NB4 (cell line): ENCODE measurements around the gene GLRX3.

Source experiments
- TF ChIP-seq, protein P1 (sequence below): IDR thresholded peaks from one replicate; pipeline ENCODE4 v1.5.1; 2012; ENCODE audit warnings: low read depth, low read length
- TF ChIP-seq, protein P2 (sequence below): IDR thresholded peaks from 2 replicates; pipeline ENCODE4 v1.6.1; 2011; ENCODE audit warnings: low read depth, low read length

DNA sequence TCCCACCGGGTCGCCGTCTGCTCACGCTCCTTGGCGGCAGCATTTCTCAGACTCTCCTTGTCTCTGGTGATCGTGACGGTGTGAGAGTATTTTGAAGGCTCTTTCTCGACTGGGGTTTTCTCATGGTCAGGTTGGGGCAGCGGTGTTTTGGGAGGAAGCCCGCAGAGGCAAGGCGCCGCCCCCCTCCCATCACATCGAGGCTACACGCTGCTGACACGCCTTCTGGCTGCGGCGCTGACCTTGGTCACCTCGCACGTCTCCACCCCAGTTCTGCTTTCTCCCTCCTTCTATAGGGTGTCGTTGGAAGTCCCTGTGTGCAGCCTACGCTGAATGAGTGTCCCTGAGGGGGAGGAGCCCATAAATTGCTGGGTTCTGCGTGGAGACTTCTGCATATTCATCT, 55.2 kb downstream of the GLRX3 start:
- TF ChIP-seq, protein P1, sequence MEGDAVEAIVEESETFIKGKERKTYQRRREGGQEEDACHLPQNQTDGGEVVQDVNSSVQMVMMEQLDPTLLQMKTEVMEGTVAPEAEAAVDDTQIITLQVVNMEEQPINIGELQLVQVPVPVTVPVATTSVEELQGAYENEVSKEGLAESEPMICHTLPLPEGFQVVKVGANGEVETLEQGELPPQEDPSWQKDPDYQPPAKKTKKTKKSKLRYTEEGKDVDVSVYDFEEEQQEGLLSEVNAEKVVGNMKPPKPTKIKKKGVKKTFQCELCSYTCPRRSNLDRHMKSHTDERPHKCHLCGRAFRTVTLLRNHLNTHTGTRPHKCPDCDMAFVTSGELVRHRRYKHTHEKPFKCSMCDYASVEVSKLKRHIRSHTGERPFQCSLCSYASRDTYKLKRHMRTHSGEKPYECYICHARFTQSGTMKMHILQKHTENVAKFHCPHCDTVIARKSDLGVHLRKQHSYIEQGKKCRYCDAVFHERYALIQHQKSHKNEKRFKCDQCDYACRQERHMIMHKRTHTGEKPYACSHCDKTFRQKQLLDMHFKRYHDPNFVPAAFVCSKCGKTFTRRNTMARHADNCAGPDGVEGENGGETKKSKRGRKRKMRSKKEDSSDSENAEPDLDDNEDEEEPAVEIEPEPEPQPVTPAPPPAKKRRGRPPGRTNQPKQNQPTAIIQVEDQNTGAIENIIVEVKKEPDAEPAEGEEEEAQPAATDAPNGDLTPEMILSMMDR = no peak
- TF ChIP-seq, protein P2, sequence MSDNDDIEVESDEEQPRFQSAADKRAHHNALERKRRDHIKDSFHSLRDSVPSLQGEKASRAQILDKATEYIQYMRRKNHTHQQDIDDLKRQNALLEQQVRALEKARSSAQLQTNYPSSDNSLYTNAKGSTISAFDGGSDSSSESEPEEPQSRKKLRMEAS = no peak
